GM21447 (cell line): ENCODE measurements around the gene SLC17A2.
"Not testable (repeated sequence)": the region's sequence is repeated elsewhere in the genome, so short reads cannot be mapped to it uniquely, and the experiment has no call there.

Experiments used
- ATAC-seq: cut with Tn5 transposase; IDR thresholded peaks from one replicate; pipeline ENCODE4 v1.9.1; 2021; ENCODE audit not compliant: unreplicated experiment

Gene SLC17A2

DNA sequence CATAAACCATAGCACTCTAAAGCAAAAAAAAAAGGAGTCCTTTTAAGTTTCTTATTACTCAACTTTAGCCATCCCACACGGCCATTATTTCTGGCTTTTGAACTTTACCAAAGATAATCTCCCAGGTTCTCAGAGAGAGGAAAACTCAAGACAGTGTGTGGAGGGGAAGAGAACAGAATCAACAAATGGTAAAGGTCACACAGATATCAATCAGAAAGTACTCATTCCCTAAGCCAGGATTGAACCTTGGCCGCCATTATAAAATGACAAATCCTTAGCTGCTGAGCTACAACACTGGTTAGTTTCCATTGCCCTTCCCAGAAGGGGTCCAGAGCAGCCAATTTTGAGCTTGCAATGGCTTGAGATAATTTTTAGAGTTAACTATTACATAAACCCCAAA, 22.0 kb upstream of the SLC17A2 start:
- no peak for ATAC-seq

GRCh38 chr6:25951296-25952032, 21.0 kb upstream of the SLC17A2 start:
- ATAC-seq = no peak

GRCh38 chr6:25950297-25950696, 19.8 kb upstream of the SLC17A2 start:
- ATAC-seq = no peak

DNA sequence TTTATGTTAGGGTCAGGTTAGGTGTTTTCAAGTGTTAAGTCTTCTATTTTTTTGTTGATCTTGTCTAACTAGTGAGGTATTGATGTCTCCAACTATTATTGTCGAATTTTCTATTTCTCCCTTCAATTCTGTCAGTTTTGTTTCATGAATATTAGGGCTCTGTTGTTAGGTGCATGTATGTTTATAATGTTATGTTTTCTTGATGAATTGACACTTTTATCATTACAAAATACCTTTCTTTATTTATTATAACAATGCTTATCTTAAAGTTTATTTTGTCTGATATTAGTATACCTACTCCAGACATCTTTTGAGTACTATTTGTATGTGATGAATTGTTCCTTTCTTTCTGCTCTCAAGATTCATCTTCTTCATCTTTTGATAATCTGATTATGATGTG, 19.2 kb upstream of the SLC17A2 start:
- ATAC-seq = no peak

DNA sequence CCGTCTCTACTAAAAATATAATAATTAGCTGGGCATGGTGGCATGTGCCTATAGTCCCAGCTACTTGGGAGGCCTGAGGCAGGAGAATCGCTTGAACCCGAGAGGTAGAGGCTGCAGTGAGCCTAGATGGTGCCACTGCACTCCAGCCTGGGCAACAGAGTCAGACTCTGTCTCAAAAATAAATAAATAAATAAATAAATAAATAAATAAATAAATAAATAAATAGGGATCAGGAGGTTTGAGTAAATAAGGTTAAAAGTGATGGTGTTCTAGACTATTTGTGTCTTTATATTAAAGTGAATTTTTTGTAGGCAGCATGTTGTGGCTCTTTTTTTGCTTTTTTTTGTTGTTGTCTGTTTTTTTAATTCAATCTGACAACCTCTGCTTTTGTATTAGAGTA, 17.0 kb upstream of the SLC17A2 start:
- ATAC-seq = not testable (repeated sequence)

- ATAC-seq = no peak
Measured at GRCh38 chr6:25946631-25947030, 16.1 kb upstream of the SLC17A2 start.

GRCh38 chr6:25945738-25946137, 15.2 kb upstream of the SLC17A2 start:
- ATAC-seq = not testable (repeated sequence)

DNA sequence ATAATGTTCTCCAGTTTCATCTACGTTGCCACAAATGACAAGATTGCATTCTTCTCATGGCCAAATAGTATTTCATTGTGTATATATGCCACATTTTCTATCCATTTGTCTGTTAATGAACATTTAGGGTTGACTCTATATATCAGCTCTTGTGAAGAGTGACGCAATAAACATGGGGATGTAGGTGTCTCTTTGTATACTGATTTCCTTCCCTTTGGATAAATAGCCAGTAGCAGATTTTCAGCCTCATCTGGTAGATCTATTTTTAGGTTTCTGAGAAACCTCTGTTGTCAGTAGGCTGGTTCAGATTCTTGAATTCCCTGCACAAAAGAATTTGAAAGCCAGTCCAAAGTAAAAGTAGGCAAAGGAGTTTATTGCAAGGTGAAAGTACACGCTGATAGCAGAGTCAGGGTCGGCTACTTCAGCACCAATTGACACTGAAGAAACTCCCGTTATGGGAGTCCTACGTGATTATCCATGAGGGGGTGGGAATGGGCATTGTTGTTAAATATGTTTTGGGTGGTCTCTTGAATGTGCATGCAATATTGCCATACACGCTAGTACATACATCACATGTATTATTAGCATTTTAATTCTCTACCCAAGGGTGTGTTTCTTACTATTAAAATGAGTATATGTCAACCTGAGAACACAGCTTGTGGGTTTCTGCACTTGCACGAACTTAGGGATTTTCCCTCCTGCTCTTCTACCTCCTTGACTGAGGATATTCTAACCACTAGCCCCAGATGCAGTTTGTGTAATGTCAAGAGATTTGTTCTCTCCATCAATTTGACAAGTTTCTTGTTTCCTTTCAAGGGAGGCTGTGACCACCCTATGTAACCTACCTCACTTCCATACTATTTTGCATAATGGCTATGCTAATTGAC, 14.4 kb upstream of the SLC17A2 start:
- ATAC-seq = peak; percentile 76

- no peak for ATAC-seq
Measured at GRCh38 chr6:25943887-25944286, 13.4 kb upstream of the SLC17A2 start.

- ATAC-seq = no peak
Measured at GRCh38 chr6:25942561-25943147, 12.2 kb upstream of the SLC17A2 start.

- no peak for ATAC-seq
Measured at GRCh38 chr6:25939593-25939992, 9.1 kb upstream of the SLC17A2 start.

DNA sequence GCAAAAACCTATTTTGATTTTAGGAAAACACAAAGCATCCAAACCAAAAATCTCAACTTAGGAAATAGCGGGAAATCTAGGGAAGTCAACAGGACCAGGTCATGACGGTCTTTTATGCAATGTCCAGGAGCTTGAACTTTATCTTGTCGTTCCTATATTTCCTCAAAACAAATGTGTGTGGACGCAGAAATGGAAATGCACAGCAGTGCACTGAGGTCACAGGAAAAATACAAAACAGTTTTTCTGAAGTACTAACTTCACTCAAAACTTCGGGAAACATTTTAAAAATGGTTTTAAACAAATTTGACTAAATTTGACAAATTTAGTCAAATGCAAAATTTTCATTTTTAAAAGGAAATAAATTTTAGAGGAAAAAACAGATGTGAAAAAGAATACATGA, 5.5 kb upstream of the SLC17A2 start:
- ATAC-seq = no peak

- ATAC-seq = no peak
Measured at GRCh38 chr6:25934735-25935313, 4.3 kb upstream of the SLC17A2 start.

DNA sequence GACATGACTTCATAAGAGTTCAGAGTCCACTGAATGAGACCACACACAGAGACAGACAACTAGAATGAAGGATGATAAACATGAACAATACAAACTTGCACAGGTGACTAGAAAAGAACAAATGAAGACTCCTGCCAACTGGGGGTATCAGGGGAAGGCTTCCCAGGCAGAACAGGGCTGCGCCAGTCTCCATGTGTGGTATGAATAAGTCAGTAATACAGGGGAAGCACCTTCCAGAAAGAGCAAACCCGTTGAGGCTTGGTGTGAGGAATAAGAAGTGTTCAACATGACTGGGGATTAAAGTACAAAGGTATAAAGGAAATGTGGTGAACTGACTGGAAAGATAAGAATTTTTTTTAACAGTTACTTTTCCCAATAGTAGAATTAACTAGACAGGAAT, 3.7 kb upstream of the SLC17A2 start:
- no peak for ATAC-seq

DNA sequence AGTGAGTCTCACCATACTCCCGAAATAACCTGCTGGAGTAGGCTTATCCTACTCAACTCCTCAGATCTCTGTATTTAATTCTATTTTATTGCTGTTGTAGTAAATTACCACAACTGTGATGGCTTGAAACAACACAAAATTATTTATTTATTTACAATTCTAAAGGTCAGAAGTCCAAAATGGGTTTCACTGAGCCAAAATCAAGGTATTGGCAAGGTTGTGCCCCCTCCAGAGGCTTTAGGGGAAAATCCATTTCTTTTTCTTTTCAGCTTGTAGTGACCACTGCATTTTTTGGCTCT, 869 bp upstream of the SLC17A2 start:
- no peak for ATAC-seq

DNA sequence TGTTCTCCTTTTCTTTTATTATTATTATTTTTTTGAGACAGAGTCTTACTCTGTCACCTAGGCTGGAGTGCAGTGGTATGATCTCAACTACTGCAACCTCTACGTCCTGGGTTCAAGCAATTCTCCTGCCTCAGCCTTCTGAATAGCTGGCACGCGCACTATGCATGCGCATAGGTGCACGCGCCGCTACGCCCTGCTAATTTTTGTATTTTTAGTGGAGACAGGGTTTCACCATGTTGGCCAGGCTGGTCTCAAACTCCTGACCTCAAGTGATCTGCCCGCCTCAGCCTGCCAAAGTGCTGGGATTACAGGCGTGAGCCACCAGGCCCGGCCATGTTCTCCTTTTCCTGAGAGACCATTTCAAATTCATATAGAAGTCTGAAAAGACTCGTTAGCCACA, 706 bp downstream of the SLC17A2 start:
- ATAC-seq = not testable (repeated sequence)

GRCh38 chr6:25928562-25929324, 1.7 kb downstream of the SLC17A2 start:
- ATAC-seq = no peak

- ATAC-seq = no peak
Measured at GRCh38 chr6:25927756-25928216, 2.7 kb downstream of the SLC17A2 start.

- ATAC-seq = no peak
Measured at GRCh38 chr6:25927178-25927577, 3.3 kb downstream of the SLC17A2 start.

GRCh38 chr6:25925876-25926275, 4.6 kb downstream of the SLC17A2 start:
- no peak for ATAC-seq

DNA sequence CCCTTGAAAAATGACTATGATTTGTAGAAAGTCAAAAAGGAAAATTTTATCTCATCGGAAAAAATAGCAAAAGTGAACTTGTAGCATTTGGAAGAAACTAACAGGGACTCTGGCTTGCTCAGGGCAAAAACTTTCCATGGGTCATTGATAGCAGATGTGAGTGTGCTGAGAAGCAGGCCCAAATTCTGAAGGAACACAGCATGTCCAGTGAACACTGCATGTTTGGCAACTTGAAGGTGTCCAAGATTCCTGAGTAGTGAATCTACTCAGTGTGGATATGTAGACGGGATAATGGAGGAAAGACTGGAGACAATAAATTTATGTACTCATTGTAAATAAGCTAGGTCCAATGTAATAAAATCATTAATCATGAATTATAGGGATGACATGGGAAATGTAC, 8.2 kb downstream of the SLC17A2 start:
- no peak for ATAC-seq
